GM19463 (cell line): ENCODE data around the gene HLTF.
A peak's percentile ranks its signal among the peaks of the same experiment; 100 is the strongest.

ENCODE experiments used
- ATAC-seq: cut with Tn5 transposase; IDR thresholded peaks from one replicate; pipeline ENCODE4 v1.9.1; 2021; ENCODE audit warnings: mild to moderate bottlenecking, moderate library complexity; ENCODE audit not compliant: unreplicated experiment

Gene HLTF

GRCh38 chr3:149087208-149087607, 875 bp upstream of the HLTF start:
- no peak for ATAC-seq

- ATAC-seq: peak; percentile 21
These were observed 503 bp downstream of the HLTF start for GRCh38 chr3:149085828-149086231.

- no peak for ATAC-seq
These were observed 4.6 kb downstream of the HLTF start for GRCh38 chr3:149081772-149082171.

GRCh38 chr3:149080699-149081091, 5.6 kb downstream of the HLTF start:
- ATAC-seq: no peak

- ATAC-seq: no peak
These were observed 6.2 kb downstream of the HLTF start for GRCh38 chr3:149080011-149080698.

- ATAC-seq: no peak
These were observed 8.7 kb downstream of the HLTF start for GRCh38 chr3:149077628-149078027.

- no peak for ATAC-seq
These were observed 18.4 kb downstream of the HLTF start for GRCh38 chr3:149067883-149068282.

- ATAC-seq: no peak
These were observed 24.6 kb downstream of the HLTF start for GRCh38 chr3:149061776-149062175.

GRCh38 chr3:149058602-149059001, 27.7 kb downstream of the HLTF start:
- ATAC-seq: peak; percentile 81

GRCh38 chr3:149058198-149058597, 28.1 kb downstream of the HLTF start:
- ATAC-seq: no peak

- no peak for ATAC-seq
These were observed 30.8 kb downstream of the HLTF start for GRCh38 chr3:149055575-149055974.

- no peak for ATAC-seq
These were observed 41.8 kb downstream of the HLTF start for GRCh38 chr3:149044339-149045083.

GRCh38 chr3:149042789-149043386, 43.4 kb downstream of the HLTF start:
- peak; percentile 89 for ATAC-seq

GRCh38 chr3:149038322-149038721, 48.0 kb downstream of the HLTF start:
- ATAC-seq: no peak

GRCh38 chr3:149037684-149038083, 48.6 kb downstream of the HLTF start:
- no peak for ATAC-seq

- no peak for ATAC-seq
These were observed 55.2 kb downstream of the HLTF start for GRCh38 chr3:149031096-149031495.

- ATAC-seq: no peak
These were observed 59.6 kb downstream of the HLTF start for GRCh38 chr3:149026718-149027117.

GRCh38 chr3:149023951-149024350, 62.4 kb downstream of the HLTF start:
- no peak for ATAC-seq

GRCh38 chr3:149021830-149022229, 64.5 kb downstream of the HLTF start:
- ATAC-seq: no peak

GRCh38 chr3:149020839-149021252, 65.5 kb downstream of the HLTF start:
- ATAC-seq: no peak

- no peak for ATAC-seq
These were observed 66.0 kb downstream of the HLTF start for GRCh38 chr3:149020196-149020838.

GRCh38 chr3:149019580-149019979, 66.8 kb downstream of the HLTF start:
- ATAC-seq: no peak
